ENCODE results near the gene FARS2.

DNA sequence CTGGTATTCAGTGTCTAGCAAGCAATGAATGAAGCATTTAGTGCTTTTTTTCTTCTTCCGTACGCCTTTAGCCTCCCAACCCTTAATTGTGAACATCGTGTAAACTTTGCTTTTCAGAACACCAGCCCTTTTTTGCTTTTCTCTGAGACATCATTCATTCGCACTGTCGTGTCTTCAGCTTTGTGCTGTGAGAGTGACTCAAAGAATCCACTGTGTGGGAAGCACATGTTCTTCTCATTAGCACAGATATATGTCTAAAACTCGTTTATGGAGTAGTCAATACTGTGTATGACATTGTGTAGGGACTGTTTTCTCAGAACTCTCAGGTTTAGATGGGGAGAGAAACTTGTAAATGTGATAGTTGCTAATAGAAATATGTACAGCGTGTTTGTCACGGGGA, 279.1 kb downstream of the FARS2 start:
- TF ChIP-seq EZH2phosphoT487 (IDR thresholded peaks at IDR 0.05; ENCODE audit: borderline replicate concordance, low read depth, low read length) = no peak
- TF ChIP-seq, protein P1, sequence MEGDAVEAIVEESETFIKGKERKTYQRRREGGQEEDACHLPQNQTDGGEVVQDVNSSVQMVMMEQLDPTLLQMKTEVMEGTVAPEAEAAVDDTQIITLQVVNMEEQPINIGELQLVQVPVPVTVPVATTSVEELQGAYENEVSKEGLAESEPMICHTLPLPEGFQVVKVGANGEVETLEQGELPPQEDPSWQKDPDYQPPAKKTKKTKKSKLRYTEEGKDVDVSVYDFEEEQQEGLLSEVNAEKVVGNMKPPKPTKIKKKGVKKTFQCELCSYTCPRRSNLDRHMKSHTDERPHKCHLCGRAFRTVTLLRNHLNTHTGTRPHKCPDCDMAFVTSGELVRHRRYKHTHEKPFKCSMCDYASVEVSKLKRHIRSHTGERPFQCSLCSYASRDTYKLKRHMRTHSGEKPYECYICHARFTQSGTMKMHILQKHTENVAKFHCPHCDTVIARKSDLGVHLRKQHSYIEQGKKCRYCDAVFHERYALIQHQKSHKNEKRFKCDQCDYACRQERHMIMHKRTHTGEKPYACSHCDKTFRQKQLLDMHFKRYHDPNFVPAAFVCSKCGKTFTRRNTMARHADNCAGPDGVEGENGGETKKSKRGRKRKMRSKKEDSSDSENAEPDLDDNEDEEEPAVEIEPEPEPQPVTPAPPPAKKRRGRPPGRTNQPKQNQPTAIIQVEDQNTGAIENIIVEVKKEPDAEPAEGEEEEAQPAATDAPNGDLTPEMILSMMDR (conservative IDR thresholded peaks at IDR 0.05; ENCODE audit: low read length) = no peak
